DOHH2 (cell line): Measurements from ENCODE around the gene DLL1.

ENCODE experiments used
- CTCF ChIP-seq: fragments of 200-600 bp; sonication (generic); IDR thresholded peaks from one replicate; pipeline ENCODE4 v1.5.1; 2014; ENCODE audit warnings: antibody characterized with exemption, mild to moderate bottlenecking, low read depth, low read length; ENCODE audit not compliant: poor library complexity, severe bottlenecking
- EZH2phosphoT487 ChIP-seq: fragments of 200-600 bp; sonication (generic); IDR thresholded peaks from 2 replicates; pipeline ENCODE4 v1.6.1; 2017; ENCODE audit warnings: borderline replicate concordance, mild to moderate bottlenecking, antibody characterized with exemption, low read length, moderate library complexity, mixed read lengths

GRCh38 chr6:170312876-170313275 is 22.0 kb upstream of the DLL1 start:
- TF ChIP-seq EZH2phosphoT487 (no peak), CTCF (no peak)
